ENCODE measurements around the gene KRTAP1-4.

KRTAP1-4 gene

DNA sequence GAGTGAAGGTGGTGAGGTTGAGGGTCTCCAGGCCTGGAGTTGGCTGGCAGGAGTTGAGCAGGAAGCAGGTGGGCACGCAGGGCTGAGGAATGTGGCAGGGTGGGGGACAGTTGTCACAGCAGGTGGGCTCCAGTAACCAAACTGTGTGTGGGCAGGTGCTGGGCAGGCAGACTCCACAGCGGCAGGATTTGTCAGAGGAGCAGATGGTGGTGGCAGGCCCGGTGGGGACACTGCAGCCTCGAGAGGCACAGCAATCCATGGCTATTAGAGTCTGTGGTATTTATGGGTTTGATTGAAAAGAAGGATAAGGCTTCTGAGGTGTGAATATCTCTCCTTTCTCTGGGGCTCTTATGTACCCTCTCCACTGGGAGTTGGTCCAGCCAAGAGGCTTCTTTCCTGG, 36.2 kb downstream of the KRTAP1-4 start, which contains the start of gene KRTAP3-3:
Gene KRTAP3-3 (minus strand): TSS at position 326 of the 400 bp plus-strand sequence. CDS start 67 bp downstream, at position 259.
- in situ Hi-C loops (cut with HindIII; ENCODE audit: low sequenced_read_pairs): no loop called here
- TF ChIP-seq, protein P1, sequence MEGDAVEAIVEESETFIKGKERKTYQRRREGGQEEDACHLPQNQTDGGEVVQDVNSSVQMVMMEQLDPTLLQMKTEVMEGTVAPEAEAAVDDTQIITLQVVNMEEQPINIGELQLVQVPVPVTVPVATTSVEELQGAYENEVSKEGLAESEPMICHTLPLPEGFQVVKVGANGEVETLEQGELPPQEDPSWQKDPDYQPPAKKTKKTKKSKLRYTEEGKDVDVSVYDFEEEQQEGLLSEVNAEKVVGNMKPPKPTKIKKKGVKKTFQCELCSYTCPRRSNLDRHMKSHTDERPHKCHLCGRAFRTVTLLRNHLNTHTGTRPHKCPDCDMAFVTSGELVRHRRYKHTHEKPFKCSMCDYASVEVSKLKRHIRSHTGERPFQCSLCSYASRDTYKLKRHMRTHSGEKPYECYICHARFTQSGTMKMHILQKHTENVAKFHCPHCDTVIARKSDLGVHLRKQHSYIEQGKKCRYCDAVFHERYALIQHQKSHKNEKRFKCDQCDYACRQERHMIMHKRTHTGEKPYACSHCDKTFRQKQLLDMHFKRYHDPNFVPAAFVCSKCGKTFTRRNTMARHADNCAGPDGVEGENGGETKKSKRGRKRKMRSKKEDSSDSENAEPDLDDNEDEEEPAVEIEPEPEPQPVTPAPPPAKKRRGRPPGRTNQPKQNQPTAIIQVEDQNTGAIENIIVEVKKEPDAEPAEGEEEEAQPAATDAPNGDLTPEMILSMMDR (IDR thresholded peaks at IDR 0.05; ENCODE audit: low read depth, low read length): no peak
- DNase-seq (ENCODE audit: low read depth, low spot score): no peak
- H3K4me3 ChIP-seq (ENCODE audit: low read depth, low read length): no peak within 1 kb of the TSS

DNA sequence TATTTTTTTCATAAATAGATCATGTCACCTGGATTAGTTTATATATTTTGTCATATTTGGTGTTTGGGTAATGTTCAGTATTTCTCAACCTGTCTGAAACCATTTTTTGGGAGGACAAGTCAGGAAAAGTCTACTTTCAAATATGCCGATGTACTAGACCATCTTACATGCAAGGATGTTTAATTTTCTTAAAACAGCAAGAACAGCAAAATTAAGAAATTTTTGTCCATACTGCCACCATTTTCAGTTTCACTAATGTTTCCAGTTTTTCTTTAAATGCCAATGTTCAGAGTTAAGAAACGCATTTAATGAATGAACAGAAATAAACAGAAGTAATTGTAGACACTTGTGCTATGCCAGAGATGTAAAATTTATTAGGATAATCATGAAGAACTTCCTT, 36.9 kb downstream of the KRTAP1-4 start:
- in situ Hi-C loops (cut with HindIII; ENCODE audit: low sequenced_read_pairs): no loop called here
- TF ChIP-seq, protein P1 (IDR thresholded peaks at IDR 0.05; ENCODE audit: low read depth, low read length): no peak
- no peak overlapping the region for H3K4me3 ChIP-seq (ENCODE audit: low read depth, low read length)
- no peak for DNase-seq (ENCODE audit: low read depth, low spot score)

DNA sequence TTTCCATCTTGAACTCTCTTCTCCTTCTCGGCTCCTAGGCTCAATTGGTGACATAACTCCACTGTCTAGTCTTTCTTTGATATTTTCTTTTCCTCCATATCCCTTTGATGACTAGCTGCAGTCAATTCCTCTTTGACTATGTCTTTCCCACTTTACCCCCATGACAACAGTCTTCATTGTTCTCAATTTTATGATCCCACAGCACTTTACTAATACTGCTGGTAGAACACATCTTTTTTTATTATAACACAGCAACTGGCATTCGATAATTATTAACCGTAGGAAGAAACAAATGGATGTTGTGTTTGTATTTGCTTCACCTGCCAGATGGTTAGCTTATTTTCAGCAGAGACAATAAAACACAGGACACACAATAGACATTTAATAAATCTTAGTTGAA, 37.3 kb downstream of the KRTAP1-4 start:
- TF ChIP-seq, protein P1 (IDR thresholded peaks at IDR 0.05; ENCODE audit: low read depth, low read length): no peak
- in situ Hi-C loops (cut with HindIII; ENCODE audit: low sequenced_read_pairs): no loop called here

DNA sequence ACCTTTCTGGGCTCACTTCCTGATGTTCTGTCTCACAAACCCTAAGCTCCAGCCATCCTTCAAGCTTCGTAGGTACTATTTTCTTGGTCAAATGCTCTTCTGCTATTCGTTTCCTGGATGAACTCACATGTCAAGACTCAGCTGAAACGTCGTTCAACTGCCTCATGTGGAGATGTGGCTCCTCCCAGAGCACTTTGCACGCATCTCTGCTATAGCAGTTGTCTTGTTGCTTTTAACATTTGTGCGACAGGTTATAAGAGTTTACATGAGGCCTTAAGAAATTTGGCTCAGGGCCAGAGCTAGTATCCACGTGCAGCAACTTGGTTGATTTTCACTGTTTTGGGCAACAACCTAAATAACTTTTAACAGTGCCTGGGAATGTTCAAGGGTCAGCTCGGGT, 43.1 kb downstream of the KRTAP1-4 start:
- TF ChIP-seq, protein P1 (IDR thresholded peaks at IDR 0.05; ENCODE audit: low read depth, low read length): no peak
- no peak for DNase-seq (ENCODE audit: low read depth, low spot score)
- H3K4me3 ChIP-seq (ENCODE audit: low read depth, low read length): no peak overlapping the region
- in situ Hi-C loops (cut with HindIII; ENCODE audit: low sequenced_read_pairs): no loop called here

More for the DNA sequence above, 37.3 kb downstream of the KRTAP1-4 start:
- no peak for DNase-seq (ENCODE audit: low read depth, low spot score)
- no peak overlapping the region for H3K4me3 ChIP-seq (ENCODE audit: low read depth, low read length)

DNA sequence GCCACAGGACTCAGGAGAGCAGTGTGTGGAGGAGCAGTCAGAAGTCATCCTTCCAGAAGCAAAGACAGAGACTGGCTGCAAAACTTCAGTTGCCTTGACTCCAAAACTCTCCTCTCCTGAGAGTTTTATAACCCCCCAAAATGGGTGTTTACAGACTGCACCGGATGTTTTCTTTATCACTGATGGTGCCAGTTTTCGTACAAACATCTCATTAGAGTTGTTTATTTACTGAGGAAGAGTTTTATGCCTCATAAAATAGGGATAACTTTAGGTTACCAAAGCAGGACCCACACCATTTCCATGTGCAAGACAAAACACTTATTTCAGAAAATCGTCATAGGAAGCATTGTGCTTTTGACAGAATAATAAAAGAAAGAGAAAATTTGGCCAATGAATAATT, 45.8 kb downstream of the KRTAP1-4 start, which contains the start of gene KRT40:
Gene KRT40 (minus strand): TSS at position 101 of the 400 bp plus-strand sequence. CDS start 53 bp downstream, at position 48.
- no peak for DNase-seq (ENCODE audit: low read depth, low spot score)
- in situ Hi-C loops (cut with HindIII; ENCODE audit: low sequenced_read_pairs): no loop called here
- TF ChIP-seq, protein P1 (IDR thresholded peaks at IDR 0.05; ENCODE audit: low read depth, low read length): no peak
- H3K4me3 ChIP-seq (ENCODE audit: low read depth, low read length): no peak within 1 kb of the TSS

DNA sequence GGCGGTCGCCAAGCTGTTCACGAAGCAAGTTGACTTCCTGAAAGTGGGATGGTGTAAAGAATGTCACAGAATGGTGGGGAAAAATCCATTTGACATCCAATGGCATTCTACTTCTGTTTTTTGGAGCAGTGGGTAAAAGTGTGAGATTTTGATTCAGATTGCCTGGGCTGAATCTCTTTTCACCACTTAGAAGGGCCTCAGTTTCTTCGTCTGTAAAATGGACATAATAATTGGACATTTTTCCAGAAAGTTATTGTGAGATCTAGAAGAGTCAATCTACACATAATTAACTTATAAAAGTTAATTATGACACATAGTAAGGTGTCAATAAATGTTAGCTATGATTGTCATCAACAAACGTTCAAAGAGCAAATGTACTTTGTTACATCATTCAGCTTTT, 48.9 kb downstream of the KRTAP1-4 start:
- in situ Hi-C loops (cut with HindIII; ENCODE audit: low sequenced_read_pairs): no loop called here
- no peak for DNase-seq (ENCODE audit: low read depth, low spot score)
- TF ChIP-seq, protein P1 (IDR thresholded peaks at IDR 0.05; ENCODE audit: low read depth, low read length): no peak
- no peak overlapping the region for H3K4me3 ChIP-seq (ENCODE audit: low read depth, low read length)

DNA sequence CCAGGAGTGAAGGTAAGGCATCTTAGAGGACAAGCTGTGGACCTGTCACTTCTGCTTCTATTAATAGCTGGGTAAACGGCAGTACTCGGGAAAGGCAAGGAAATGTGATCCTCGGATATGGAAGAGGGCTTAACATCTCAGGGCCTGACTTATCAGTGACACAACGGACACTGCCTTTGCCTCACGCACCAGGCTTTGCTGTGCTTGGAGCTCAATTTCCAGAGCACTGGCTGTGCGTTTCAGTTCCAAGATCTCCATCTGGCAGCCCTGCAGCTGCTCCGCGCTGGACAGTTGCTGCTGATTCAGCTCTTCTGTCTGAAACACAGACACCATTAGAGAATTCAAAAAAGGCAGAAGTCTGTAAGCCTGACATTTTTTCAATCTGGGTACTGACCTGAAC, 49.4 kb downstream of the KRTAP1-4 start:
- TF ChIP-seq, protein P1 (IDR thresholded peaks at IDR 0.05; ENCODE audit: low read depth, low read length): no peak
- H3K4me3 ChIP-seq (ENCODE audit: low read depth, low read length): no peak overlapping the region
- DNase-seq (ENCODE audit: low read depth, low spot score): peak; percentile 15
- in situ Hi-C loops (cut with HindIII; ENCODE audit: low sequenced_read_pairs): no loop called here
